ENCODE measurements around the gene KMT2E.
"Not testable (repeated sequence)": the region's sequence is repeated elsewhere in the genome, so short reads cannot be mapped to it uniquely, and the experiment has no call there.

KMT2E gene

GRCh38 chr7:105022458-105022857 is 8.5 kb downstream of the KMT2E start:
- no peak for FAIRE-seq
- no peak for DNase-seq (ENCODE audit: low spot score)

DNA sequence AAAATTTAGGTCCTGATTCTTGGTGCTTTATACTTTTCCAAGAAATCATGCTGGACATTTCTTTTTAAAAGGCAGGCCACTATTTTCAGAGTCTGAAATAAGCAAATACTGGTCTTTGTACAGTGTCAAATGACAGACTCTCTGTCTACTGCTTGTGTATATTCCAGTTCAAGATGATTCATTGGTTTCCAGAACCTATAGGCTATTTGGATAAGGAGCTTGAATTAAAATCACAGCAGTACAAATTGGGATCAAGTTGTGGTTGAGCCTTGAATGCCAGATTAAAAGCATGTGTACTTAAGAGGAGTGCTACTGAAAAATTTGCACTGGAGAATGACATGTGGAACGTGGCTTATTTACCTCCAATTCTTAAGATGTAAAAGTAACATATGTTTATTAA is 10.7 kb downstream of the KMT2E start:
- no peak for DNase-seq (ENCODE audit: low spot score)
- no peak for FAIRE-seq

DNA sequence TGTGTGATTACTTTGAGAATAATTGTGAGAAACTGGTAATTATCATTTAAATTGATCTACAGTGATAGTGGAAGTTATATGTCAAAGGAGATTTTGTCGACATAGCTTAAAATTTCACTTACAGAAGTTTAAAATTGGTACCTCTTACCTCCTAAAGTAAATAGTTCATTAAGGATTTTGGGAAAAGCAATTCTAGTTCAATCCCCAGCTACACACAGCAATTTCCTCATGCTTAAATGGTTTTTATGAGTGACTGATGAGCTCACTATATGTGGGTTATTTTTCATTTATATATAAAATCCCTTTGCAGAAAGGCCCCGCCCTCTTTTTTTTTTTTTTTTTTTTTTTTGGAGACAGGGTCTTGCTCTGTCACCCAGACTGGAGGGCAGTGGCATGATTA is 12.7 kb downstream of the KMT2E start:
- DNase-seq (ENCODE audit: low spot score) (no peak), FAIRE-seq (no peak)

GRCh38 chr7:105027176-105027853 is 13.3 kb downstream of the KMT2E start:
- no peak for FAIRE-seq

DNA sequence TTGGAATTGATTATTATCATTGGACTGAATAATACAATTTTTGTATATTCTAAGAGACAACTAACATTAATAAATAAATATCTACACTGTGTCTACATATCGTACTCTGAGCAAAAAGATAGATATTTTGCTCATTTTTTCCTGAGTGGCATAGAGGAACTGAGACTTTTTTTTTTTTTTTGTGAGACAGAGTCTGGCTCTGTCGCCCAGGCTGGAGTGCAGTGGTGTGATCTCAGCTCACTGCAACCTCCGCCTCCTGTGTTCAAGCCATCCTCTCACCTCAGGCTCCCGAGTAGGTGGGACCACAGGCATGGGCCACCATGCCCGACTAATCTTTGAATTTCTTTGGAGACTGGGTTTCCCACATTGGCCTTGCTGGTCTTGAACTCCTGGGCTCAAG is 14.0 kb downstream of the KMT2E start:
- no peak for DNase-seq (ENCODE audit: low spot score)
- FAIRE-seq = no peak

More at GRCh38 chr7:105027176-105027853, 13.3 kb downstream of the KMT2E start:
- DNase-seq (ENCODE audit: low spot score) = no peak

DNA sequence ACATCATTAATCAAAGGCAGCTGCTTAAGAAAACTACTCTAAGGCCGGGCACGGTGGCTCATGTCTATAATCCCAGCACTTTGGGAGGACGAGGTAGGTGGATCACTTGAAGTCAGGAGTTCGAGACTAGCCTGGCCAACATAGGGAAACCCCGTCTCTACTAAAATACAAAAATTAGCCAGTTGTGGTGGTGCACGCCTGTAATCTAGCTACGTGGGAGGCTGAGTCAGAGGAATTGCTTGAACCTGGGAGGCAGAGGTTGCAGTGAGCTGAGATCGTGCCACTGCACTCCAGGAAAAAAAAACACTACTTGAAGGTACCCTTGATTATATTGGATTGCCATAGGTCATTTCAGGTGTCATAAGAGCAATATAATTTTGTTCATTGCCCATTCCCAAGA is 14.9 kb downstream of the KMT2E start:
- not testable (repeated sequence) for DNase-seq (ENCODE audit: low spot score); FAIRE-seq

GRCh38 chr7:105030447-105030846 is 16.4 kb downstream of the KMT2E start:
- DNase-seq (ENCODE audit: low spot score) = no peak
- no peak for FAIRE-seq

DNA sequence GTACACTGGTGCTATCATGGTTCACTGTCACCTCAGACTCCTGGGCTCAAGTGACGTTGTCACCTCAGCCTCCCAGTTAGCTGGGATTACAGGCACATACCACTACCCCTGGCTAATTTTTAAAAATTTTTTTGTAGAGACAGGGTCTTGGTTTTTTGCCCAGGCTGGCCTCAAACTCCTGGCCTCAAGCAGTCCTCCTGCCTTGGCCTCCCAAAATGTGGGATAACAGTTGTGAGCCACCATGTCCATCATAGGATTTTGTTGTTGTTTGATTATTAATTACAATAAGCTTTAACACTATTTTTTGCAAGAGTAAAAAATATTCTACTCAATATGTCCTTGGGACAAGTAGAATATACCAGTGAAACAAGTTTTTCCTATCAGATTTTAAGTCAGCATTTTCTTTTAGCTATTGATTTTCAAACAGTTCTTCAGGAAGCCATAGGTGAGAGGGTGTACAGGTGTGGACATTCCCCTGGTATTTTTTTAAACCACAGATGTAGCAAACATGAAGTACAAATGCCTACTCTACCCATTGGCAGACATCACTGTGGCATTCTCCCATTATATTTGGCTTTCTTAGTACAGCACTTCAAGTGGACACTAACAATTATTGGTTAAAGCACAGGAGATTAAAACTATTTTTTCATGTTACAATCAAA is 18.7 kb downstream of the KMT2E start:
- FAIRE-seq (no peak), DNase-seq (ENCODE audit: low spot score) (no peak)

DNA sequence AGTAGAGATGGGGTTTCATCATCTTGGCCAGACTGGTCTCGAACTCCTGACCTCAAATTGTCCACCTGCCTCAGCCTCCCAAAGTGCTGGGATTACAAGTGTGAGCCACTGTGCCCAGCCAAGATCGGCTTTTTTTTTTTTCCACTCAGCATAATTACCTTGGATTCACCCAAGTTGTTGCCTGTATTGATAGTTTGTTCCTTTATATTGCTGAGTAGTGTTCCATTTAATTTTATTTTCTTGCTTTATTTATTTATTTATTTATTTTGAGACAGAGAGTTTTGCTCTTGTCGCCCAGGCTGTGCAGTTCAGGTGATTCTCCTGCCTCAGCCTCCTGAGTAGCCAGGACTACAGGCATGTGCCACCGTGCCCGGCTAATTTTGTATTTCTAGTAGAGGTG is 21.3 kb downstream of the KMT2E start:
- DNase-seq (ENCODE audit: low spot score) = no peak

DNA sequence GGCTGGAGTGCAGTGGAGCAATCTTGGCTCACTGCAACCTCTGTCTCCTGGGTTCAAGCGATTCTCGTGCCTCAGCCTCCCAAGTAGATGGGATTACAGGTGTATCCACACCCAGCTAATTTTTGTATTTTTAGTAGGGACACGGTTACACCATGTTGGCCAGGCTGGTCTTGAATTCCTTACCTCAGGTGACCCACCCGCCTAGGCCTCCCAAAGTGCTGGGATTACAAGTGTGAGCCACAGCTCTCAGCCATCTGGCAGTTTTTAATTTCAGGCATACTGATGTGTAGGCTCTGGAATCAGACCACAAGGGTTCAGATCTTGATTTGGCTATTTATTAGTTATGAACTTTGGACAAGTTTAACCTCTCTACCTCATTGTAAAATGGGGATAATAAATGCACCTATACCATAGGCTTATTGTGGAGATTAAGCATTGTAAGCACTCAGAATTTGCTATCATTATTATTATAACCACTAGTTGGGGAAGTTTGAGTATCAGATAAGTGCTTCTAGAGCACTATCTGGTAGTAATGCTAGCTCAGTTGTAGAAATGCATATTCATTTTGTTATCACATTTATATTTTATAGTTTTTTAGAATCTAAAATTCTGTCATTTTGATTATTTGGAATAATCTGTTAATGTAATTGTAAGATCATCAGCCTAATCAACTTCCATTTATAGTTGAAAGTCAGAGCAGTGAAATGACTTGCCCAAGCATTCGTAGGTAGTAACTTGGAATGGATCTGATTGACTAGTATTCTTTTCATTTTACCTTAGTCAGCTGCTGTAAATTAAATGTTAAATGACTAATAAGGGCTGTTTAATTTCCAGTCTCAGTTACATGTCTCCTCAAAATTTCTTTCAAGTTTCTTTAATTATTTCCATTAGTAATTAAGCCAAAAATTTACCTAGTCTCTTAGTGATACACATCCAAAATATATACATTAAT is 22.5 kb downstream of the KMT2E start:
- FAIRE-seq (no peak), DNase-seq (ENCODE audit: low spot score) (no peak)

More for the DNA sequence above, 21.3 kb downstream of the KMT2E start:
- FAIRE-seq = no peak

DNA sequence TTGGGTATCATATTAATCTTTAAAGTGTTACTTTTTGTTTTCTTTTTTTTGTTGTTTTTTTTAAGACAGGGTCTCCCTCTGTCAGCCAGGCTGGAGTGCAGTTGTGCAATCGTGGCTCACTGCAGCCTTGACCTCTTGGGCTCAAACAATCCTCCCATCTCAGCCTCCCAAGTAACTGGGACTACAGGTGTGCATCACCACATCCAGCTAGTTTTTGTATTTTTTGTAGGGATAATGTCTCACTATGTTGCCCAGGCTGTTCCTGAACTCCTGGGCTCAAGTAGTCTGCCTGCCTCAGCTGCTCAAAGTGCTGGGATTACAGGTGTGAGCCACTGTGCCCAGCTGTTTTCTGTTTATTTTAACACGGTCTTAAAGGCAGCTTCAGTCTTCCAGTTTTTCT is 23.3 kb downstream of the KMT2E start:
- no peak for FAIRE-seq
- DNase-seq (ENCODE audit: low spot score) = no peak

- no peak for FAIRE-seq
- DNase-seq (ENCODE audit: low spot score) = no peak
Measured at GRCh38 chr7:105044449-105045070, 30.6 kb downstream of the KMT2E start.

DNA sequence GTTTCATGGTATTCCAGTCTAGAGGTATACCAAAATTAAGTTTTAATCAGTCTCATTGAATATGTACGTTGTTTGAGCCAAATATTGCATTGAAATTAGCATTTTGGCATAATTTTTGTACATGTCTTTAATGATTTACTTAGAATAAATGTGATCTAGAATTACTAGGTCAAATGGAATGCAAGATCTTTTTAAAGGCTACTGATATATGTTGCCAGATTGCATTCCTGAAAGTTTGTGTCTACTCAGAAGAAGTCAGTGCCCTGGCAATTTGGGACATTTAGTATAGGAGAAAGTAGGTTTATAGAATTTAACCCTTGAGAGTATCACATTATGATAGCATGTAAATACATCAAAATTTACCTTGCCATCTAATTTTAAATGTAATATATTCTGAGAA is 32.4 kb downstream of the KMT2E start:
- DNase-seq (ENCODE audit: low spot score) (no peak), FAIRE-seq (no peak)

DNA sequence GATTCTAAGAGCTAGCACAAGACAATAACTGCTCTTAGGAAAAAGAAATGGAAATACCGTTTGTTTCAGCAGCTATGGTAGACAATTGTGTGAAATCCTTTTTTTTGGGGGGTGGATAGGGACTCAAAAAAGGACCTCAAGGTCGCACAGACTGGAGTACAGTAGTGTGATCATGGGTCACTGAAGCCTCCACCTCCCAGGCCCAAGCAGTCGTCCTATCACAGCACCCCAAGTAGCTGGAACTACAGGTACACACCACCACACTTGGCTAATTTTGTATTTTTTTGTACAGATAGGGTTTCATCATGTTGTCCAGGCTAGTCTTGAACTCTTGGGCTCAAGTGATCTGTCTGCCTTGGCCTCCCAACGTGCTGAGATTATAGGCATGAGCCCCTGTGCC is 33.9 kb downstream of the KMT2E start:
- FAIRE-seq = no peak
- no peak for DNase-seq (ENCODE audit: low spot score)

DNA sequence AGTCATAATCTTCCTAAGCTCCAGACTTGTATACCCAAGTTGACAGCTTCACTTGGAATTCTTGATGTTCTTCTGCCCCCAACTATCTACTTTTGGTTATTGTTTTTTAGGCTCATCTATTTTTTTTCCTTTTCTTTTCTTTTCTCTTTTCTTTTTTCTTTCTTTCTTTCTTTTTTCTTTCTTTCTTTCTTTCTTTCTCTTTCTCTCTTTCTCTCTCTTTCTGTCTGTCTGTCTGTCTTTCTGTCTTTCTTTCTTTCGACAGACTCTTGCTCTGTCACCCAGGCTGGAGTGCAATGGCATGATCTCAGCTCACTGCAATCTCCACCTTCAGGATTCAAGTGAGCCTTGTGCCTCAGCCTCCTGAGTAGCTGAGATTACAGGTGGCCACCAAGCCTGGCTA is 36.5 kb downstream of the KMT2E start:
- DNase-seq (ENCODE audit: low spot score) (no peak), FAIRE-seq (no peak)

DNA sequence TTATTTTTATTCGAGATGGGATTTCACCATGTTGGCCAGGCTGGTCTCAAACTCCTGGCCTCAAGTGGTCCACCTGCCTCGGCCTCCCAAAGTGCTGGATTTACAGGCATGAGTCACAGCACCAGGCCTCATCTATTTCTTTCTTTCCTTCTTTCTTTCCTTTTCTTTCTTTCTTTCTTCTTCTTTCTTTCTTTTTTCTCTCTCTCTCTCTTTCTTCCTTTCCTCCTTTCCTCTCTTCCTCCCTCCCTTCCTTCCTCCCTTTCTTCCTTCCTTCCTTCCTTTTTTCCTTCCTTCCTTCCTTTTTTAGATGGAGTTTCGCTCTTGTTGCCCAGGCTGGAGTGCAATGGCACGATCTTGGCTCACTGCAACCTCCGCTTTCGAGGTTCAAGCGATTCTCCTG is 36.9 kb downstream of the KMT2E start:
- DNase-seq (ENCODE audit: low spot score); FAIRE-seq: not testable (repeated sequence)

- no peak for FAIRE-seq
Measured at GRCh38 chr7:105055084-105055483, 41.1 kb downstream of the KMT2E start.

GRCh38 chr7:105055621-105056020 is 41.6 kb downstream of the KMT2E start:
- FAIRE-seq = no peak
- no peak for DNase-seq (ENCODE audit: low spot score)

More at GRCh38 chr7:105055084-105055483, 41.1 kb downstream of the KMT2E start:
- DNase-seq (ENCODE audit: low spot score) = no peak

- DNase-seq (ENCODE audit: low spot score) (no peak), FAIRE-seq (no peak)
Measured at GRCh38 chr7:105057472-105057871, 43.5 kb downstream of the KMT2E start.

- DNase-seq (ENCODE audit: low spot score) (no peak), FAIRE-seq (peak; percentile 77)
Measured at GRCh38 chr7:105060437-105060836, 46.4 kb downstream of the KMT2E start.

DNA sequence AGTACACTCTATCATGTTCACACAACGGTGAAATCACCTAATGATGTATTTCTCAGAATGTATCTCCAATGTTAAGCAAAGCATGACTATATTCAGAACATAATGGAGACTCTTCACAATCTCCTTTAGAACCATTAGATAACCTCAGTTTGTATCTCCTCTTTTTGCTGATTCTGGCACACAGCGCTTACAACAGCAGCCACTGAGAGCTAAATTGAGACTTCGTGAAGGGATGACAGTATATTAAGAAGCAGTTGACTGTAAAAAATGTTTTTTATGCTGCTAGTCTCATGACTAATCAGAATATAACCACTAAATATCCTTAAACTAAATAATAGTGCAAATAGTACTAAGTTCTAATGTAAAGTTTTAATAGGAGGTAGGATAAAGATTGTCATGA is 46.9 kb downstream of the KMT2E start:
- DNase-seq (ENCODE audit: low spot score) (no peak), FAIRE-seq (no peak)

GRCh38 chr7:105065104-105065503 is 51.1 kb downstream of the KMT2E start:
- FAIRE-seq (no peak), DNase-seq (ENCODE audit: low spot score) (no peak)

Data from urothelium cell line (cell line).